SK-N-SH treated with all-trans-retinoic acid at 6 μM for 48 hours (cell line): ENCODE measurements around the gene APOA1.

Experiments used
- ATAC-seq: fragments of 200-7000 bp; cut with Tn5 transposase; 3 replicates; pipeline ENCODE4 v1.9.1; 2020; ENCODE audit warnings: mild to moderate bottlenecking, moderate library complexity
- ARNTL ChIP-seq: fragments of 450-650 bp; formaldehyde crosslinking; IDR thresholded peaks from 2 replicates; pipeline ENCODE4 v1.5.0; 2020; ENCODE audit warnings: low read depth, mild to moderate bottlenecking, moderate library complexity, borderline replicate concordance
- BACH2 ChIP-seq: fragments of 250-450 bp; sonication (Bioruptor Pico); IDR thresholded peaks from 2 replicates; pipeline ENCODE4 v1.9.0; 2021; ENCODE audit warnings: mild to moderate bottlenecking, borderline replicate concordance
- CREB5 ChIP-seq: fragments of 250-450 bp; sonication (Bioruptor Pico); IDR thresholded peaks from 2 replicates; pipeline ENCODE4 v1.5.1; 2020; ENCODE audit warnings: low read depth, mild to moderate bottlenecking, moderate library complexity
- CSDC2 ChIP-seq: fragments of 250-450 bp; sonication (Bioruptor Pico); IDR thresholded peaks from 2 replicates; pipeline ENCODE4 v1.5.0; 2020; ENCODE audit warnings: mild to moderate bottlenecking, moderate library complexity
- ESRRG ChIP-seq: fragments of 250-450 bp; sonication (Bioruptor Pico); IDR thresholded peaks from 2 replicates; pipeline ENCODE4 v1.6.1; 2021; ENCODE audit warnings: mild to moderate bottlenecking
- GLIS3 ChIP-seq: fragments of 250-450 bp; sonication (Bioruptor Pico); IDR thresholded peaks from 2 replicates; pipeline ENCODE4 v1.5.0; 2020; ENCODE audit warnings: mild to moderate bottlenecking, moderate library complexity
- ISL1 ChIP-seq: fragments of 250-450 bp; sonication (Bioruptor Pico); IDR thresholded peaks from 2 replicates; pipeline ENCODE4 v2.1.2; 2022; ENCODE audit warnings: mild to moderate bottlenecking, moderate library complexity
- OSR1 ChIP-seq: fragments of 250-450 bp; sonication (Bioruptor Pico); IDR thresholded peaks from 2 replicates; pipeline ENCODE4 v1.8.0; 2022; ENCODE audit warnings: moderate library complexity, mild to moderate bottlenecking, inconsistent platforms
- PATZ1 ChIP-seq: fragments of 250-450 bp; sonication (Bioruptor Pico); IDR thresholded peaks from 2 replicates; pipeline ENCODE4 v1.8.0; 2020; ENCODE audit warnings: mild to moderate bottlenecking, moderate library complexity, borderline replicate concordance
- POU6F1 ChIP-seq: fragments of 250-450 bp; sonication (Bioruptor Pico); IDR thresholded peaks from 2 replicates; pipeline ENCODE4 v1.8.0; 2021; ENCODE audit warnings: low read depth, mild to moderate bottlenecking, moderate library complexity, borderline replicate concordance
- PPARA ChIP-seq: fragments of 250-450 bp; sonication (Bioruptor Pico); IDR thresholded peaks from 2 replicates; pipeline ENCODE4 v1.5.0; 2020; ENCODE audit warnings: mild to moderate bottlenecking, borderline replicate concordance
- RARB ChIP-seq: fragments of 250-450 bp; sonication (Bioruptor Pico); IDR thresholded peaks from 2 replicates; pipeline ENCODE4 v1.8.0; 2021; ENCODE audit warnings: mild to moderate bottlenecking, moderate library complexity
- SNAI2 ChIP-seq: fragments of 250-450 bp; sonication (Bioruptor Pico); IDR thresholded peaks from 2 replicates; pipeline ENCODE4 v1.5.0; 2020; ENCODE audit warnings: mild to moderate bottlenecking, moderate library complexity
- TCF4 ChIP-seq: fragments of 250-450 bp; sonication (Bioruptor Pico); IDR thresholded peaks from 2 replicates; pipeline ENCODE4 v1.8.0; 2021; ENCODE audit warnings: mild to moderate bottlenecking, moderate library complexity, borderline replicate concordance
- TOX ChIP-seq: fragments of 250-450 bp; sonication (Bioruptor Pico); IDR thresholded peaks from 2 replicates; pipeline ENCODE4 v1.8.0; 2021; ENCODE audit warnings: mild to moderate bottlenecking, moderate library complexity, borderline replicate concordance
- TSHZ2 ChIP-seq: fragments of 250-450 bp; sonication (Bioruptor Pico); IDR thresholded peaks from 2 replicates; pipeline ENCODE4 v1.5.0; 2020; ENCODE audit warnings: mild to moderate bottlenecking, moderate library complexity
- ZC3H10 ChIP-seq: fragments of 250-450 bp; sonication (Bioruptor Pico); IDR thresholded peaks from 2 replicates; pipeline ENCODE4 v1.5.1; 2021; ENCODE audit warnings: mild to moderate bottlenecking, moderate library complexity
- ZFP3 ChIP-seq: fragments of 250-450 bp; sonication (Bioruptor Pico); IDR thresholded peaks from 2 replicates; pipeline ENCODE4 v1.5.0; 2020; ENCODE audit warnings: mild to moderate bottlenecking, moderate library complexity
- ZFP30 ChIP-seq: fragments of 450-650 bp; formaldehyde crosslinking; IDR thresholded peaks from 2 replicates; pipeline ENCODE4 v1.5.0; 2022; ENCODE audit warnings: mild to moderate bottlenecking, moderate library complexity
- ZNF565 ChIP-seq: fragments of 450-650 bp; formaldehyde crosslinking; conservative IDR thresholded peaks from 2 replicates; pipeline ENCODE4 v1.5.0; 2020; ENCODE audit warnings: low read depth, mild to moderate bottlenecking, moderate library complexity
- ZNF70 ChIP-seq: fragments of 450-650 bp; formaldehyde crosslinking; IDR thresholded peaks from 2 replicates; pipeline ENCODE4 v1.5.0; 2020; ENCODE audit warnings: mild to moderate bottlenecking, moderate library complexity

The APOA1 gene

GRCh38 chr11:116840224-116840745 is 2.9 kb upstream of the APOA1 start:
- TF ChIP-seq ZNF70 (CRISPR knock-in tag): no peak
- TF ChIP-seq PPARA (CRISPR knock-in tag): no peak
- no peak for TF ChIP-seq TSHZ2
- TF ChIP-seq TCF4 (CRISPR knock-in tag): no peak
- TF ChIP-seq RARB (CRISPR knock-in tag): no peak
- no peak for TF ChIP-seq SNAI2 (CRISPR knock-in tag)
- TF ChIP-seq GLIS3 (CRISPR knock-in tag): no peak
- no peak for TF ChIP-seq ESRRG (CRISPR knock-in tag)
- no peak for TF ChIP-seq ZFP30
- no peak for TF ChIP-seq BACH2
- no peak for TF ChIP-seq ZNF565
- no peak for TF ChIP-seq POU6F1 (CRISPR knock-in tag)
- no peak for TF ChIP-seq PATZ1 (CRISPR knock-in tag)
- TF ChIP-seq ISL1 (CRISPR knock-in tag): no peak
- TF ChIP-seq, all 23 proteins: peak for 0
- ATAC-seq: no peak

GRCh38 chr11:116838321-116839084 is 1.1 kb upstream of the APOA1 start:
- ATAC-seq: no peak

More at GRCh38 chr11:116838321-116839084, 1.1 kb upstream of the APOA1 start:
- TF ChIP-seq ZFP3 (CRISPR knock-in tag): no peak
- no peak for TF ChIP-seq TOX (CRISPR knock-in tag)
- no peak for TF ChIP-seq PPARA (CRISPR knock-in tag)
- TF ChIP-seq RARB (CRISPR knock-in tag): no peak
- TF ChIP-seq PATZ1 (CRISPR knock-in tag): no peak
- no peak for TF ChIP-seq OSR1 (CRISPR knock-in tag)
- no peak for TF ChIP-seq TSHZ2
- no peak for TF ChIP-seq ARNTL (CRISPR knock-in tag)
- TF ChIP-seq POU6F1 (CRISPR knock-in tag): no peak
- no peak for TF ChIP-seq CSDC2 (CRISPR knock-in tag)
- no peak for TF ChIP-seq BACH2
- no peak for TF ChIP-seq ZFP30
- no peak for TF ChIP-seq ZNF565
- TF ChIP-seq CREB5 (CRISPR knock-in tag): no peak
- TF ChIP-seq GLIS3 (CRISPR knock-in tag): no peak
- no peak for TF ChIP-seq SNAI2 (CRISPR knock-in tag)
- no peak for TF ChIP-seq ZC3H10
- no peak for TF ChIP-seq ZNF70 (CRISPR knock-in tag)
- no peak for TF ChIP-seq TCF4 (CRISPR knock-in tag)
